HG03064 (cell line): ENCODE data around the gene METTL21C.

Experiments
- ATAC-seq: cut with Tn5 transposase; IDR thresholded peaks from one replicate; pipeline ENCODE4 v1.9.1; 2021; ENCODE audit warnings: low read depth; ENCODE audit not compliant: unreplicated experiment

Gene METTL21C

DNA sequence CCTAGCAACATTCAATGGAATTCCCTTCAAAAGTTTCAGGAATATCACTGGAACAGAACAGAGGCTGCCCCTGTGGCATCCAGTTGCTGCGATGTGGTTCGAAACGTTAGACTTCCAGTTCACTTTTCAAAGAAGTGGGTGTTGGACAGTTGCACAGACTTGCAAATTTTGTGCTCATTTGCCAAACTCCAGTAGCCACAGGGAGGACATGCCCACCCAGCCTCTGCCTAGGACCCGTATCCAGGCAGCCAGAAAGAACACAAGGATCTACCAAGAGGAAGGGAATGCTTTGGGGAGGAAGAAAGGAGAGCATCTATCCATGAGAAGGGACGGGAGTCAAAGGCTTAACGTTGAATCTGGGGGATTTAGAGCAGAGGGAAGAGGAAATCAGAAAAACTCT, at the start of gene METTL21C:
TSS of gene METTL21C (minus strand) at position 108 of the 400 bp plus-strand sequence. CDS start 546 bp downstream, outside the sequence.
- ATAC-seq, result no peak

DNA sequence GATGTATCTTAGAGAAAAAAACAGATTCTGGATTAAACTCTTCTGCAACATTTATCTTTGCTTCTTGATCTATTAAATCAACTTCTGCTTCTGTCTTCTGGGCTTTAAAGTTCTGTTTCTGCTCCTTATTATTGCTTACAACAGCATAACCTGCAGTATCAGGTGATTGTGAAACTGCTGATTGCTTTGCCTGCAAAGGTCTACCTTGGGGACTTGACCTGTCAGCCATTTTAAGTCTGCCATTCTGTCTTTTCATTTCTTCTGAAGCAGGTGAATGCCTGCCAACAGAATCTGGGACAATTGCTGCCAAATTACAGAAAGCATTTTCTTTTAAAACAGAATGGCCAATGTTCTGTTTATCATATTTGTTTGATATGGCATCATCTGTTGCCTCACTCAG, 47.7 kb upstream of the METTL21C start:
- no peak for ATAC-seq

DNA sequence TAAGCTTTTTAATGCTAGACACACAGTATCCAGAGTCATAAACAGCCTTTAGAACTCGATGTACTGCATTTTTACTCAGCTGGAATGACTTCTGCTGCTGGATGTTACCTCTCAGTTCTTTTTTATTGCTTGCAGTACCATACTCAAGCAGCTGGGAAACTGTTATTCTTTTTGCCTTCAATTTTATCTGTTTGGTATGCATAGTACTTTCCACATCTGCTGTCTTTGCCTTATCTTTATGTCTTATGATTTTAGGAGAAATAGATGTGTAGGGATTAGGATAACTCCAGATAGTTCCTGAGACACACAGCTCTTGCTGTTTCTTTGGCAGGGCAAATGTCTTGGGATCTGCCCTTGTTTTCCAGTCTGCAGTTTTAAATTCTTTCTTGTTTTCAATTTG, 47.3 kb upstream of the METTL21C start:
- ATAC-seq, result no peak

DNA sequence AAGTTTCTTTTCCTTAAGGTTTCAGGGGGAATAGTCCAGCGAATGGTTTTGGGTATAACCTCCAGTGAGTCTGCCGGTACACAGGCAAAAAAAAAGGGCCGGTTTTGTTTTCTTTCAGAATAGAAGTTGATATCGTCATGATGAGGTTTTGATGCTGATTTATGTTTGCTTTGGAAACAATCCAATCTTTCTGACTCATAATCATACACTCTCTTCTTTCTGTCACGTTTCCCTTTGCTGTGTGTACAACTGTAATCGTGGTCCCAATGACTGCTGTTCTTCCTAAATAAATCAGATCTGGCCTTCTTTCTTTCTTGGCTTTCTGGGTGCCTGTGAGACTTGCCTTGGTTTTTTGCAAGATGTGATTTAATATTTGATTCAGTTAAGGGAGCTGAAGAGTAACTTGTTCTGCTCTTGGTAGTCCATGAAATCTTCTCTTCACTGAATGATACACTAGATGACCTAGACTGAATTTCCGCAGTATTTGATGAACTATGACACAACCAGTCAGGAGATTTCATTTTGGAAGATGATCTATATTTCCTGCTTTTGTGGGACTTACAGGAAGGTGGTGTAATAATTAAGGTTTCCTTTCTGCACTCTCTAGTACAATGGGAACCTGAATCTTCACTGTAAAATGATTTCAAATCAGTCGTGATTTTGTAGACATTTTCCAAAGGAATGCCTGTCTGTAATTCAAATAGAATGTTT, 34.9 kb upstream of the METTL21C start:
- no peak for ATAC-seq

DNA sequence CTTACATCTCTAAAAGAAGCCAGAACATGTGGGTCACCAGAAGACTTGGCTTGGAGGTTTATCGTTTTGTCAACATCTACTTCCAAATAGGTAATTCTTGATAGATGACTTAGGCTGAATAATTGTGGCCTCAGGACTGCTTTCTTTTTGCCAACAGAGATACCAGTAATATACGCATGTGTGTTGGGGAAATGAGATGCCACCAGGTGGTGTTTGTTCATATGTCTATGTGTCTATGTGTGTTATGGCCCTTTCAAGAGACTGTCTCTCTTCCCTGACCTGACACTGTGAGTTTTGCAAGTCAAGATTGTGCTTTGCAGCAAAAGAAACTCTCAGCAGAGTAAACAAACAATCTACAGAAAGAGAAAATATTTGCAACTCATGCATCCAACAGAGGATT, 31.6 kb upstream of the METTL21C start:
- ATAC-seq, result no peak

DNA sequence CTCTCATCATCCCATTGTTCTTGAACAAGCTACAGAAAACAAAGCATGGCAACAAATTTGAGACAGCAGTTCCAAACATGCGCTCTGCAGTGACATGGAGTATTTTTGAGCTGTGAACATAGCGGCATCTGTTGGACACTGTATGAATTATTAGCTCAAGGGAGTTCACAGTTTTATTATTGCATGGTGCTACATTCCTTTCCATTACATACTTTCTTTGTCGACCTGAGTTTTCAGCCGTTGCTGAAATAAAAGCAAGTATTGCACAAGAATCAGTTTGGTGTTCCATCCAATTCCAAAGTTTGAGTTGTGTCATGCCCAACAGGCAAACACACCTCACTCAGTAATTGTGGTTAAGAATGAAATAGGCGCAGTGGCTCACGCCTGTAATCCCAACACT, 30.1 kb upstream of the METTL21C start:
- ATAC-seq, result no peak

DNA sequence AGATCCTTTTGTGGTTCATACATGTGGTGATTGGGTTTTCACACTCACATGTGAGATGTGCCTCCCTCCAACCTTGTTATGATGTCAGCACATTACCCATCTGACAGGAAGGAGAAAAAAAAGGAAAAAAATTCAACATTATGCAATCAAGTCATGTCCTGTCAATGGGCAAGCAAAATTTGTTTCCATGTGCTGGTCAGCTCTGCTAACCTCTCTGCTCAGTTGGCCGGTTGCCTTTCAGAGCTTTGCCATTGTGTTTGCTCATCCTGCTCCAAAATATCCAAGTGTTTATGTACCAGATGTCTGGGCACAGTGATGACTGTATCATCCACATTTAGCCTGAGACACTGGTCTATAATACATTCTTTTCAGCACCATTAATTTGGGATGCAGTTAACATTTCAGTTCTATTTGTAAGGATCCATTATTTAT, 27.0 kb upstream of the METTL21C start:
- no peak for ATAC-seq

DNA sequence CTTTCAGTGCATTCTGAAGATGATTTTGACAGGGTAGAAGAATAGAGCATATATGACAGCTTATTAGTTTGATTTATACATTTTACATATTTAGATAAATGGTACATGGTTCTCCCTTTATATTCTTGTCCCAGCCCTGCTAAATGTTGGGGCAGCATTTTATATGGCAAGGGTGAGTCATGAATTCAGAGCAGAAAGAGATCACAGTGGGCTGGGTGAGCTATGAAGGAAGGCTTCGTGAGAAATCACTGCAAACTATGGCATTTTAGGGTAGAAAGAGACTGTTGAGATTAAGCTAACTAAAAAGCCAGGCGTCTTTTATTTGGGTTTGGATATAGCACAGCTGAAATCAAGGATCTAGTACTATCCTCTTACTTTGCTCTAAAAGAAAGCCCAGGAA, 23.9 kb upstream of the METTL21C start:
- ATAC-seq, result no peak

DNA sequence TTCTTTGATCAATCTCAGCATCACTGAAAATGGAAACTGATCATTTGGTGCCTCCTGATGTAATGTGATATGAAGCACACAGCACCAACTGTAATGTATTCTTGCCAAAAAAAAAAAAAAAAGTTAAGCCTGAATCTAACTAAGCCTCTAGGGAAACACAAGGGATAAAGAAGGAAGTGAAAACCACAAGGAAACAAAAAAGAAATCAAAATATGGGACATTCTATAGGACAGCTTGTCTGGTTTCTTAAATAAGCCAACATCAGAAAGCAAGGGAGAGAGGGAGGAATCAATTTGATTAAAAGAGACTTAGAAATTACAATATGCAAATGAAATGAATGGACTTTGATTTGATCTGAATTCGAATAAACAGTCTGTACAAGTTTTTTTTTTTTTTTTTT, 20.6 kb upstream of the METTL21C start:
- no peak for ATAC-seq

DNA sequence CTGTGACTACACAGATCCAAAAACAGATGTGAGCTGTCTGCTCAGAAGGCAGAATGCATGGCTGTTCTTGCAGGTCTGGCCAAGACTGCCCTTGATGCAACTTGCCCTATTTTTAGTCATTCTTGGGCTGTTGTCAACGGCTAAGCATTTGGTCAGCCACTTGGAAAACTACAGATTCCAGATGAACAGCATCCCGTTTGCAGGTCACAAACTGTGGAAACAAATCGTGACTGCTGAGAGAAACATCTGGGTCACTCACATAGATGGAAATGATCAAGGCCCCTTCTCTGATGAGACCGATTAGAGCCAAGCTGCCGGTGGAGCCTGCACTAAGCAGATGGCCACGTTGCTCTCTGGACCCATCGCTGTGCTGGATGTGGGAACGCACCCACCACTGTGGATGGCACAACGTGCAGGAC, 15.4 kb upstream of the METTL21C start:
- ATAC-seq, result no peak

DNA sequence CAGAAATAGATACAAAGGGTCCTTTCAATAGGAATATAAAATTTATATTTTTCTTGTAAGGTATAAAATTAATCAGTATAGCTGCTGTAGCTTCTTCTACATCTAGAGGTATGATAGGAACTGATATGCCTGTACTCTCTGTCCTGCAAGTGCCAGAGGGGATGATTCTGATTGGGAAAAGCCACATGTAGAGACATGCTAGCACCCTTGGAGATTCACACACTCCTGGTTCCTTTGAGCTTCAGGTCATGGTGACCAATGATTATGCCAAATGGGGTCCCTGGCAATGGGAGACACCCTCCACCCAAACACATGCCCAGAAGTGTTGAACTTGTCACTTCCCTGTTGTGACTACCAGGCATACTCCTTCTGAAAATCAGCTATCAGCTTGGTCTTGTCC, 14.7 kb upstream of the METTL21C start:
- no peak for ATAC-seq

DNA sequence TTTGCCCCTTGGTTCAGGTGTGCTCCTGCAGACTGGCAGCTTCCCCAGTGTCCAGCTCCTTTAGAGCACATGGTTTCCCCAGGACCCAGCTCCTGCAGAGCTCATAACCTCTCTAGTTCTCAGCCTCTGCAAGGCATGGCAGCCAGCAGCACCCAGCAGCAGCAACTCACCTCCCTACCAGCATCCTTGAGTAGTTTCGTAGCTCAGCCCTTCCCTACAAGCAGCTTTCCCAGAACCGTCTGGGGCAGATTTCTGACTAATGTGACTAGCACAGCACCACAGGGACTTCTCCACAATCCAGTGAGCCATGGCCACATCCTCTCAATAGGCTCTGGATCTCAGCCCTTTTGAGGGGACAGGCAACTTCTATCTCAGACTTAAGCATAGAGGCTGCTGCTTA, 14.1 kb upstream of the METTL21C start:
- ATAC-seq, result no peak

DNA sequence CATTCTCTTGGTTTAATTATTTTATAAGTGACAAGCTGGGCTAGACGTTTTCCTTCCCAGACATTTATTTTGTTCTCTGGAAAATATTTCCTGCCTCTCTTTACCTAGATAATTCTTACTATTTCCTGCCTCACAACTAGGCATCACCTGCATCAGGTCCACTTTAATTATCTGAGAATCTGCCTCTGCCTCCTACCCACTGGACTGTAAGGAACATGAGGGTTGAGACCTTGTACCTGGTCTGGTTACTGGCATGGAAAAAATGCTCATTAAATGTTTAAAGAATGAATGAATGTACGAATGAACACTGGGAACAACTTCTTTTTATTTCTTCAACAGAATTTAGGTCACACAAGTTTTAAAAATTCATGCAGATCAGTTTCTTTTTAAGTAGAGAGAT, 13.4 kb upstream of the METTL21C start:
- no peak for ATAC-seq

DNA sequence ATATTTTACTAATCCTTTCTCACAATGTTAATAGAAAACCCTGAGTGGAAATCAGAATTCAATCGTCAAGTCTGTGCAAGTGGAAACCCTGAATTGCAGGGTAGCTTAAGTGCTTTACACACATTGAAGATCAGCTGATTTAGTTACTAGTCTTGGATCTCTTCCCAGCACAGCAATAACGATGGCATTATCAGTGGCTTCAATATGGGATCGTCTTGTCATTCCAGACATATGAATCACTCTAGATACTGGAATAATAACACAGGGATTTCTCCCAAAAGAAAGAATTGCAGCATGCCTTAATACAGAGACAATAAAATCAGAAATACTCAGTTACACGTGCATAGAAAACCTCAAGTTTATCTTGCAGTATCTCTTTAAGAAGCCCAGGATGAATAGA, 12.6 kb upstream of the METTL21C start:
- no peak for ATAC-seq

DNA sequence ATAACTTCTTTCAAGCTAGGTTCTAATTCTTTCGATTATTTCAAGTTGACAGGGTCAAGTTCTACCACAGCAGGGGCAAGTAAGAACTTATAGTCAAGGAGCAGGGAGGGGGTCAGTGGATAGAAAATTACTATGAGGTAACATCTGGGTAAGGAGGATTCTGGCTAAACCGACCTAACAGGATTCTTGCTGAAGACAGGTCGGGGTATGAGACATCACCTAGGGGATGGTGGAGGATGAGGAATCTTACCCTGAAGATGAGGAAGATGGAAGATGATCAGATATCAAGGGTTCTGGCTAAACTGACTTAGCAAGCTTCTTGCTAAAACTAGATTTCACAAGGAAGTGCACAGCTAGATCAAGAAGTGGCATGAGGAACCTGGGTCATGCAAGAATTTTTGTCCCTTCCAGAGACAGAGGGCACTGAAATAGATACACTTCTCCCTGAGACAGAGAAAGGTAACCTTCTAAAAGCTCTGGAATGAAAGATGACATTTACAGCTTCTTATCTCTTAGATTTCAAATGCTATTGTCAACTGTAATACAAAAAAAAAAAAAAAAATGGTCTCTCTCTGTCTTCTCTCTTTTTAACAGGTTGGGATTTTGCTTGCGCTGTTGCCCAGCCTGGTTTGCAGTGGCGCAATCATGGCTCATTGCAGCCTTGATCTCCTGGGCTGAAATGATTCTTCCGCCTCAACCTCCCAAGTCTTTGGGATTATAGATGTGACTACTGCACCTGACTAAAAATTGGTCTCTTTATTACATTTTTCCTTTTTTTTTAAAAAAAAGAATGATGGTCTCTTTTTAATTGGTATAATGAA, 9.6 kb upstream of the METTL21C start:
- no peak for ATAC-seq

DNA sequence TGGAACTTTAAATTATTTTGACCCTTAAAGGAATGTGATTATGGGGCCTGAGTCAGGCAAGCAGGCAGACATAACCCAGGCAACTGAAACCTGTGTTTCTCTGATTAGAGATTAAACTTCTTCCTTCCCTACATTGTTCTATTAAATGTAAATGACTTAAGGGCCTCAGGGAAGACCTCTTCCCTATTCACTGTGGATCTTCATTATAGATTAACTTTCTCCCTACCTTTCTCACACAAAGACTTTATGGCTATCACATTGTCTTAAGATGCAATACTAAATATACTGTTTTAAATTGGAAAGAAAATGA, 8.8 kb upstream of the METTL21C start:
- ATAC-seq, result no peak

DNA sequence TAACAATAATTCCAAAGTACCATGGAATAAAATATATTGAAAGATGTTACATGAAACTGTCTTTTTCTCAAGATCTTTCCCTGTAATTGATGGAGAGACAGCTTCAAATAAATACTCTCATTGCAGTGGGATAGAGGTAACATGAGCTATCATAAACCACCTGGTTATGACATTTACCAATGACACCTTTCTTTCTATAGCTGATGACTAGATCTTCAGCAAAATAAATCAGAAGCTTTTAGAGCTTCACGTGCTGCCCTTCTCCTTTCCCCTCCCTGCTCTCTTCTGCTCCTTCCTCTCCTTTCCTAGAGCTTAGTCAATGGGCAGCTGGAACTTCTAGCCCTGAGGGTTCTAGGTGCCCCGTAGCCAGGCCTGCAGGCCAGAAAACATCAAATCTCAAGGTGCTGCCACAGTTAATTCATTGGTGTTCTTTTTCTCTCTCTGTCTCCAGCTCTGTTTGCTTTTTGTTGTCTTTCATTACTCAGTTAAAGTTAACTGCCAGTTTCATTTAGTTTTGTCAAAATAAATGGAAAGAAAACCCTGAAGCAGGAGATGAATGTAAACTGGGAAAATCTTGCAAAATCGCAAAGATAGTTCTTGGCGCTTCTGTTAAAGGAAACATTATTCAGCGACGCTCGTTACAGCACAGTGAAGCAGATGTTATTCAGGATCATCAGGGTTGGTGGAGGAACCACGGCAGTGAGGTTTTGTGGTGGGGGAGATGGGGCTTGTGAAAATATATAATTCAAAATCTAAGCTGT, 8.3 kb upstream of the METTL21C start:
- no peak for ATAC-seq

DNA sequence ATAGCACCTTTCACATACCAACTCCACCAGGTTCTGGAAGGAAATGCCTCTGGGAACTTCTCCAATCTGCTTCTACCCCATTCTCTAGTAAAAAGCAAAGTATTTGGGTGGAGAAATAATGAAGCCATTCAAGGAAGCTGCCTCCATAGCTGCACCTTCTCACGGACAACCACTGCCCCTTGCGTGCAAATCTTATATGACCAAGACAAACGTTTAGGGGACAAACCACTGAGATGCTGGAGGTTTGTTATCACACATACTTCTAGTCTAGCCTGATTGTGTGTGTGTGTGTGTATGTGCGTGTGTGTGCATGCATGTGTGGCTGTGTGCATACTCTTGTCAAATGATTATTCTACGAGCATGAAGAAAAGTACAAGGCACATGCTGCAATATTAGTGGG, 6.5 kb upstream of the METTL21C start:
- no peak for ATAC-seq

DNA sequence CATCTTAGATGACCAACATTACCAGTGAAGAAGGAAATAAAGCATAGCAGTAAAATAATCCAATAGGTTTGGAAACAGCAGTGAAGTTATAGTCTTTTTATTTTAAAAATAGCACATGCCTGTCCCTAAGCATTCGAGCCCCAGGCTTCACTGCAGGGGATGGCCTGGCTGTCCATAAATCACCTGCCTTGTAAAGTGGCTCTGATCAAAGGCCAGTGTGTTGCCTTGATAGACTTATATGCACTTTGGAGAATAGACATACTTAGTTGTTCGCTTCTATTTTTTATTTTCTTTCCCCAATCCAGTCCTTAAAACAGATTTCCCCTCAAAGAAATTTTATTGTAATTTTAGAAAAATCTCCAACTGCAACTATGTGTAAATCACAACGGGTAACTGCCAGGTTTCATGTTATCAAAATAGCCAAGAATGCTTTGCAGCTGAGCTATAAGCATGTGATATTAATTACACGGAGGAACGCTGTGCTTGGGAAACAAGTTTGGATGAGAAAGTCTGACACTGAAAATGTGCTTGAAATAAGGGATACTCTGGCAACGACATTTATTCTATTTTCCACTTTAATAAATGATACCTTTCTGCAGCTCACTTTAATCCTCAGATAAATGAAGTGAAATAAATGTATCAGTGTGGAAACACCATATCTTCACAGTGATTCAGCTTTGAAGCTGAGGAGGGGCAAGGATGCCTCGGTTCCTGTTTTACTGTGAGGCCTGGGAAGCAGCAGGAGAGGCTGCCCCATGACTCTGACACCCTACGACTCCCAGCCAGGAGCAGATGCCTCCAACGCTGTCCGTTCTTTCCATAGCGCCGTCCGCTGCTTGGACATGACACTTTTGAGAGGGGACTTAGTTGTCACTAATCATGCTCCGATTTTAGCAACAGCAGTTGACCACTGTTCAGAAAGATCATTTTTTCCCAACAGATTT, 5.5 kb upstream of the METTL21C start:
- ATAC-seq, result no peak

DNA sequence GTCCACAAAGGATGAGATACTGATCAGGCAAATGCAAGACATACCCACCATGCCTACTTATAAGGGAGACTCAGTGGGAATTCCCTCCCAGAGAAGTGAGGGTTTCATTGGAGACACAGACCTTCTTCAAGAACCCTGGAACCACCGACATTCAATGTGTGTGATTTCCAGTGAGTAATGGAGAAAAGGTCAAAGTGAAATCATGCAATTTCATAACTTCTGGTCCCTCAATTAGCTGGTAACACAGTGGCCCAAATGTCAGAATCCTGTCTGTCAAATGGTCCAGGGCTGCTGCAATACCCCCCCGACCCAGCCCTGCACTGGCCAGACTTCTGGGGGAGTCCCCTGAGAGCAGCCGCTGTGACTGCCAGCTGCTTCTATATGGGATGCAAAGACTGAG, 4.7 kb upstream of the METTL21C start:
- no peak for ATAC-seq

DNA sequence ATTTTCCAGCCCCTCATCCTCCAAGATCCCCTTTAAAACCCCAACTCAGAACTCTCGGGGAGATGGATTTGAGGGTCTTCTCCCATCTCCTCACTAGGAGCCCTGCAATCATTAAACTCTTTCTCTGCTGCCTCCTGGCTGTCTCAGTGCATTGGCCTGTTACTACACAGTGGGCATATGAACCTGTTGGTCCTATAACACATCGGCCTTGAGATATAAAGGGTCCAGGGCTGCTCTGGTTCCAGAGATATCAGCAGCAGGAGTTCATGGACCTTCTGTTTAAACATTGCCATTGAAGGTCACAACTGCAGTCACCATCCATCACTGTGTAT, 3.8 kb upstream of the METTL21C start:
- no peak for ATAC-seq
